ENCODE results near the gene MICOS13. TPM values are rescaled to one million over a fixed set of nuclear protein-coding genes. Genes with fewer than 3 reads are reported as not detected.
"Not testable (repeated sequence)": the region's sequence is repeated elsewhere in the genome, so short reads cannot be mapped to it uniquely, and the experiment has no call there.

The MICOS13 gene
- polyA plus RNA-seq, 1 donor, result 93.6 TPM

DNA sequence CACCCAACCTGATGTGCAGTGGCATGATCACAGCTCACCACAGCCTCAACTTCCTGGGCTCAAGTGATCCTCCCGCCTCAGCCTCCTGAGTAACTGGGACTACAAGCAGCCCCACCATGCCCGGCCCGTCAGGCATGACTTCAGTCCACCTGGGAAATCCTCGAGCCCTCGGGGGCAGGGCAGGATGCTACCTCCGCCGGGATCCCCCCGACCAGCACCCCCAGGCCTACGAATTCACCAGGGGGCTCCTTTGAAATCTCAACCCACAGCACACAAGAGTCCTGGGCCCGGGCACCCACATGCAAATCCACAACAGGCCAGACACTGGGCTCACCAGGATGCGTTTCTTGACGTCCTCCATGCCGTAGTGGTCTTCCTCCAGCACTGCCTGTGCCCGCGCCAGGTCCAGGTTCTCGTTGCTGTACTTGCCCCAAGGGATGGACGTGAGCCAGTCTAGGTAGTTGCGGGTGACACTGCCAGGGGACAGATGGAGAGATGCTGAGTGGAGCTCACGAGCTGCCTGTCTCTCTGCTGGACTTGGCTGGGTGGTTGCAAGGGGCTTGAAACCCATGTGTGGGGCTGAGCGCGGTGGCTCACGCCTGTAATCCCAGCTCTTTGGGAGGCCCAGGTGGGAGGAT, 20.3 kb upstream of the MICOS13 start:
- DNase-seq (ENCODE audit: low read depth), result no peak

DNA sequence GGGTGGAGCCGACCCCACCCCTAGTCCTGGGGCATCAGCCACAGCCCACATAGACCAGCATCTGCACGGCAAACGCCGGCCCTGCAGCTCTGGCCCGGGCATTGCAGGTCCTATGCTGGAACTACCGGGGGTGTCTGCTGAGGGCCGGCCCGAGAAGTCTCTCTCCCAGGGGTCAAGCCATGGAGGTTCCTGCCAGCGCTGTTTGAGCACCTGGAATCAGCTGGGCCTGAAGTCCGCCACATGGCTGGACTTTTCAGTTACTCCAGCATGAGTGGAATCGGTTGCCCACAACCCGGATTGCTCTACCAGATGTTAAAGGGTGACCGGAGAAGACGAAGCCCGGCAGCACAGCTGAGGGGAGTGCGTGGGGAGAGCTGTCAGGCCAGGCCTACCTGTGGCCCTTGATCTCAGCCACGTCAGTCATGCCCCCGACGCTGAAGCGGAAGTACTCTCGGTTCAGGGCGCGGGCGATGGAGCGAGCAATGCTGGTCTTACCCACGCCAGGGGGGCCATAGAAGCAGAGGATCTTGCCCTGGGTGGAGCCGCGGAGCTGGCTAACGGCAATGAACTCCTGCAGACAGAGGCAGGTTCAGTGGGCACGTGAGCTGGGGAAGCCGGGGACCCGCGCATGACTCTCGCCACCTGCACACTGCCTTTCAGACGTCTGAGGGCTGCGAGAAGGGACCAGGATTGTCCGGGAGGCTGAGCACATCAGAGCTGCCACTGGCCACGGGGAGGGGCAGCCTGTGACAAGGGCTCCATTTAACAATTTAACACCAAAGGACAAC, 18.5 kb upstream of the MICOS13 start:
- DNase-seq (ENCODE audit: low read depth), result no peak

DNA sequence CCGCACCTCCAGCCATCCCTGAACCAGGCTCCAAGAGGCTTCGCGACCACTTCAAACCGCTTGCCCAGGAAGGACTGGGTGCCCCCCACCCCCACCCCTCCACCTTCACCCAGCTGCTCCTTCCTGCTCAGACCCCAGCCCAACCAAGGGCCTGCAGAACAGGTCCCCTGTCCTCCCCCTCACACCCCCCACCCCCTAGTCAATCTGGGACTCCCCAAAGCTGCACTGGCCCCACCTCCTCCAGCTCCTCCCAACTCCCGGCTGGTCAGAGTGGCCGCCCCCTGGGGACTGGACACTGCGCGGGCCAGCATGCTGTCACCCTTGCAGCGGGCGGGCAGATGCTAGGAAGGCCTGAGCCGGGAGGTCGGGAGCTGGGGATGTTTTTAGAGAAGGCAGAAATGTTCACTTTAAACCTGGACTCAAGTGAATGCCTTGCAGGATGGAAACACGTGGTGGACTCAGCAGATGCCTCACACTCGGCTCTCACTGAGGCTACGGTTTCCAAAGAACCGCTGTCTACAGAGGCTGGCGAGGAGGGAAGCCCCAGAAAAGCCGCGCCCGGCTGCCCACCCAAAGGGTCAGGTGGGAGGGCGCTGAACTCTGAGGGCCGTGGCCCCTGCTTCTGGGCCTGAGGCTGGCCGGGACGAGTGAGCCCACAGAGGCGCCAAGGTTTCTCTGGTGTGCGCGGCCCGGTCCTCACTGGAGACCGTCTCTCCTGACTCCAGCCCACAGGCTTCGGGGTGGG, 17.7 kb upstream of the MICOS13 start:
- DNase-seq (ENCODE audit: low read depth), result no peak

DNA sequence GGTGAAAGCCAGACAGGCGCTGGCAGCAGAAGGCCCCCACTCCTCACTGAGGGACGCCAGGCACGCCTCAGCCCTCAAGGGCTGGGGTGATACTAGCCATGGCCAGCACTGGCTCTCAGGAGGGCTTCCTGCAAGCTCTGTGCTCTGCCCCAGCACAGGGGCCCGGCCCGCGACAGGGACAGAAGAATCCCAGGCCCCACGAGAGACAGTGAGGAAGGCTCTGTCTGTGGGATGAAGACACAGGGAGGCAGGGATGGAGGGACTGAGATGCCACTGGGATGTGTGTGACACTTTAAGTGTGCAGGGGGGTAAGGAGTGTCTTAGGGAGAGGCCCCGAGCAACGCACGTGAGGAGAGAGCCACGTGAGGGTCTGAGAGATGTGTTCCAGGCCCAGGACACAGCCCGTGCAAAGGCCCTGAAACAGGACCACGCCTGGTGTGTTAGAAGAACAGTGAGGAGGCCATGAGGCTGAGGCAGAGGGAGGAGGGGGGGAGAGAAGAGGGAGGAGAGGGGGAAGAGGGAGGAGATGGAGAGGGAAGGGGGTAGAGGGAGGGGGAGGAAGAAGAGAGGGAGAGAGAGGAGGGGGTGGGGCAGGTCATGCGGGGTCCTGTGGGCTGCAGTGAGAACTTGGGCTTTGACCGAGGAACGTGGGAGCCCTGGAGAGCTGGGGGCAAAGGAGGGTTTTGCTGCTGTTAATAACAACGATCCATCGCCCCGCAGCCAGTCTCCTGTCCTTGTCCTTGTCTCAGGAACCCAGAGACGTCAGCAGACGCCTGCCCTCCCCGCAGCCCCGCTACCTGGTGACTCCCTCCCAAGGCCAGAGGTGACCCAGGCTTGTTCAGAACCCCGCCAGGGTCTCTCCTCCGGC, 16.9 kb upstream of the MICOS13 start:
- DNase-seq (ENCODE audit: low read depth), result no peak

DNA sequence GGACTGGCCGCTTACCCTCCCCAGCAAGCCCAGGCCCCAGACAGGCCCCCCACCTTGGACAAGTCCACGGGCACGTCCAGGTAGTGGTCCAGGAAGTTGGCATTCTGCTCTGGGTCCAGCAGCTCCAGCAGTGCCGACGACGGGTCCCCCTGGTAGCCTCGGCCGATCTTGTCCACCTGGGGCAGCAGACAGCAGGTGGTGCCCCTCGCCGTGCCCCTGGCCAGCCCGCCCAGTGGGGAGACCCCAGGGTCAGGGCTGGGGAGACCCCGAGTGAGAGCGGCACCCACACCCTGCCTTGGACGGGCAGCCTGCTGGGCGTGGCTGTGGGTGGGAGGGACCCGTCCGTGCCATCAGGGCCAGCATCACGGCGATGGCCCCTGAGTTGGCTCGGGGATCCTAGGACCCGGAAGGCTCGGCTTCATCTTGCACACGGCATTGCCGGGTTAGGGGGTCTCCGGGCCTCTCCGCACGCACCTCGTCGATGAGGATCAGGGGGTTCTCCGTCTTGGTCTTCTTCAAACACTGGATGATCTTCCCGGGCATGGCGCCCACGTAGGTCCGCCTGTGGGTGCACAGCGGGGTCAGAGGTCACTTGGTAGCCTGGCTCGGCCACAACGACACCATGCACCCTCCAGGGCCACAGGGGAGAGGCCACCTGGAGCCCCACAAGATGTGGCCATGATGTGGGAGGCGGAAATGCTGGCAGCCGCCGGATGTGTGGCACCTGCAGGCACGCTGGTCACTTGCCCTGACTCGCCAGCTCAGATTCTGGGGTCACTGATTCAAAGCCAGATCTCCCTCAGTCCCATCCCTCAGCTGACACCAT, 16.1 kb upstream of the MICOS13 start:
- no peak for DNase-seq (ENCODE audit: low read depth)

DNA sequence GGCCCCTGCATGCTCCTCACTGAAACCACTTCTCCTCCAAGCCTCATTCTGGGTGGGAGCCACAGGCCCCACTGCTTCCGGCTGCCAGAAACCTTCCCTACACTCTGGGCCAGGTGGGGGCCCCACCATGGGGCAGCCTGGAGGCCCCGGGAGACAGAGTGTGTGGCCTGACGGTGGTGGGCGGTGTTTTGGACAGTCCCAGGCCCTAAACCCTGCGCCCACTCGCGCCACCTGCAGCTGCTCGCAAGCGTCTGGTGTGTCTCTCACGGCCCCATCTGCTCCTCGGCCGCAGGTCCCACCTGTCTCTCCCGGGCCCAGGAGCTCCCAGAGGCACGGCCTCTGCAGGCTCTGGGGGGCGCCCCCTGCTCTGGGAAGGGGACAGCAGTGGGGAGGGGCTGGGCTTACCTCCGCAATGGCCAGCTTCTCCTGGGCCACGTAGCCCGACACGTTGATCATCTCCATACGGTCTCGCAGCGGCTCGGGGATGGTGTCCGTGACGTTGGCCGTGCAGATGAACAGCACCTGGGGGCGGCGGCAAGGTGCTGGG, 15.4 kb upstream of the MICOS13 start:
- DNase-seq (ENCODE audit: low read depth), result no peak

DNA sequence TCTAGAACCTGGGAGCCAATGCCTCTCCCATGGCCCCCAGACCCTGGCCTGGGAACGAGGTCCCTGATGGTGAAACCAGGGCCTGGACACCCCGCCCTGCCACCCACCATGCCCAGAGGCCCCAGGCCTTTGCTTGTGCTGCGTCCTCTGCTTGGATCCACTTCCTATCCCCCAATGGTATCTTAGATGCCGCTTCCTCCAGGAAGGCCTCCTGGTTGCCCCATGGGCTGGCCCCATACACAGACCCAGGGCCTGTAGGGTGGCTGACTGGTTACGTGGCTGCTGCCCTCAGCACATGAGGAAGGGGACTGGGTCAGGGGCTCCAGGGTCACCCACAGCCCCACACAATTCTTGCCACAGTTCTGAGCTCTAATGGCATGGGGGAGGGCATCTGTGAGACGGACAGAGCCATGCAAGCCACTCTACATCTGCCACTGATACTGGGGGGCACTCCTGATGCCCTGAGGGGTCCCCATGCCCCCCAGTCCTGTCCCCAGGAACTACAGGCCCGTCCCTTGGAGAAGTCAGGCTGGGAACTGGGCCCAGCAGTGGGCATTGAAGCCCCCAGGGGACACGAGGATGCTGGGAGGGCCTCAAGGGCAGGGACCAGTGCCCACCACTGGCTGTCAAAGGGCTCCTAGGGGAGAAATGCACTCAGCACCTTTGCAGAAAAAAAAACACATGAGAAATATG, 14.8 kb upstream of the MICOS13 start:
- no peak for DNase-seq (ENCODE audit: low read depth)

DNA sequence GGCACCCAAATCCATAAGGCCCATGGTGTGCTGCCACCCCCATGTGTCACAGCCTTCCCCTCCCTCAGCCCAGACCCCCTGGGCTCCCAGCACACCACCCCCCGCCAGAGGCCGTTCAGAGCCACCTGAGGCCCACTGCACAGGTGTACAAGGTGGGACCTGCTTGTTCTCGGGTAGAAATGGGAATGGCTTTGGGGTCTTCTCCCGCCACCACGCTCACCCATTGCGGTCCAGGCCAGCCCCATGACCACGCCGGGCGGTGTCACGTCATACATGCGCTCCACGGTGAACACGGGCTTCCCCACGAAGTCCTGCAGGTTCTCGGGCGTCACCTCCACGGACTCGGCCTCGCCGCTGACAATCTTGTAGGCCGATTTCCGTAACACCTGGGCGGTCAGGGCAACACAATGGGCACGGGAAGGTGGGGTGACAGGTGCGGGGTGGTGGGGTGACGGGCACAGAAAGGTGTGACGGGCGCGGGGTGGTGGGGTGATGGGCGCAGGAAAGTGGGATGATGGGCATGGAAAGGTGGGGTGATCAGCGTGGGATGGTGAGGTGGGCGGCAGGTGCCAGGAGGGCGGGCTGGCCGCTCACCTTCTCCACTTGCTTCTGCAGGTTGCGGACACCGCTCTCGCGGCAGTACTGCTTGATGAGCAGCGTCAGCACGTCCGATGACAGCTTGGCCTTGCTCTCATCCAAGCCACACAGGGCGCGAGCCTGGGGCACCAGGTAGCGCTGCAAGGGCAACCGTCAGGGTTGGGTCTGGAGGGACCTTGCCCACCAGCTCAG, 14.0 kb upstream of the MICOS13 start:
- no peak for DNase-seq (ENCODE audit: low read depth)

DNA sequence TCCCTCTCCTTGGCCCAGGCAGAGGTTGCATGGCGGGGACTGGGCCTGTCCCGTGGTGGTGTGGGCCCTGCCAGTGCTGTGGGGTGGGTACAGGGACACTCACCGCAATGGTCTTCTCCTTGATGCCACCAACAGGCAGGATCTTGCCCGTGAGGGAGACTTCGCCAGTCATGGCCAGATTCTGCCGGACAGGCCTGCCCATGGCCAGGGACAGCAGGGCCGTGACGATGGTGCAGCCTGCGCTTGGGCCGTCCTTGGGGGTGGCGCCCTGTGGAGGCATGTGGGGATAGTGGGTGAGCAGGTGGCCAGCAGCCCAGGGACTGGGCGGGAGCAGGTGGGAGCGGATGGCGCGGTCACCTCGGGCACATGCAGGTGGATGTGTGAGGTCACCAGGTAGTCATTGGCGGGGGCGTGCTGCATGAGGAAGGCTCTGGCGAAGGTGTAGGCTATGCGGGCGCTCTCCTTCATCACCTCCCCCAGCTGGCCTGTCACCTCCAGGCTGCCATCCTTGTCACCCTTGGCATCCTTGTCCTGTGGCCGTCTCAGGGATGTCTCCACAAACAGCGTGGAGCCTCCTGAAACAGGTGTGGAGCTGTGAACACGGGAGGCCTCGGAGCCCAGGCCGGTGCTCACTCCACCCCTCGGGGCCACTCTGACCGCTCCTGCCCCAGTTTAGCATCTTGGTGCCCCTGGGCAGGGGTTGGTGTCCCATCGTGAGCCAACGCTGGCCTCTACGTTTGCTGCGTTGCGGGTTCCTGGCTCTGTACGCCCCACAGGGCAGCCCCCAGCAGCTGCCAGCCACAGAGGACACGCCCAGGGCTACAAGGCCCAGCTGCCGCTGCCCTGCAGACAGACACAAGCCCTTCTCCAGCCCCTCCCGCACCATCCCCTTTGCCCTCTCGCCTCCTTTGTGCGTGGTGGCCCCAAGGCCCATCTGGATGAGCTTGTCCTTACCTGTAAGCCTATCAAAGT, 13.2 kb upstream of the MICOS13 start:
- DNase-seq (ENCODE audit: low read depth), result no peak

DNA sequence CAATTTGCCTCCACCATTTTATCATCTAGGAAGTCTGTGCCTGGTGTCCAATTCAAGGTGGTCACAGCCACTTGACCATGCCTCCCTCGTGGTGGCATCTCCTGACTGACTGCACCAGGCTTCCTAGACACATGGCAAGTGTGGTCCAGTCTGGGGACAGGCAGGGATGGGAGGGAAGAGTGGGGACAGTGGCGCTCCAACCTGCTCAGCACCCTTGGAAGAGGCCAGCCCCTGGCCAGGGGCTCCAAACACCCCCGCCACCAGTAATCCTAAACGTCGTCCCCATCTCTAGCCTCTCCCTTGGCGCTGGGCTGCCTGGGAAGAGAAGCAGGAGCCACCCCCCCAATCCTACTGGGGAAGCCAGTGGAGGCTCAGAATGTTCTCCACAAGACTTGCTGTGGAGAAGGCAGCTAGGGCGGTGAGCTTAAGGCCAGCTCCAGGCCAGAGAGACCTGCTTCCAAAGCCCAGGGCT, 12.4 kb upstream of the MICOS13 start:
- DNase-seq (ENCODE audit: low read depth), result no peak

DNA sequence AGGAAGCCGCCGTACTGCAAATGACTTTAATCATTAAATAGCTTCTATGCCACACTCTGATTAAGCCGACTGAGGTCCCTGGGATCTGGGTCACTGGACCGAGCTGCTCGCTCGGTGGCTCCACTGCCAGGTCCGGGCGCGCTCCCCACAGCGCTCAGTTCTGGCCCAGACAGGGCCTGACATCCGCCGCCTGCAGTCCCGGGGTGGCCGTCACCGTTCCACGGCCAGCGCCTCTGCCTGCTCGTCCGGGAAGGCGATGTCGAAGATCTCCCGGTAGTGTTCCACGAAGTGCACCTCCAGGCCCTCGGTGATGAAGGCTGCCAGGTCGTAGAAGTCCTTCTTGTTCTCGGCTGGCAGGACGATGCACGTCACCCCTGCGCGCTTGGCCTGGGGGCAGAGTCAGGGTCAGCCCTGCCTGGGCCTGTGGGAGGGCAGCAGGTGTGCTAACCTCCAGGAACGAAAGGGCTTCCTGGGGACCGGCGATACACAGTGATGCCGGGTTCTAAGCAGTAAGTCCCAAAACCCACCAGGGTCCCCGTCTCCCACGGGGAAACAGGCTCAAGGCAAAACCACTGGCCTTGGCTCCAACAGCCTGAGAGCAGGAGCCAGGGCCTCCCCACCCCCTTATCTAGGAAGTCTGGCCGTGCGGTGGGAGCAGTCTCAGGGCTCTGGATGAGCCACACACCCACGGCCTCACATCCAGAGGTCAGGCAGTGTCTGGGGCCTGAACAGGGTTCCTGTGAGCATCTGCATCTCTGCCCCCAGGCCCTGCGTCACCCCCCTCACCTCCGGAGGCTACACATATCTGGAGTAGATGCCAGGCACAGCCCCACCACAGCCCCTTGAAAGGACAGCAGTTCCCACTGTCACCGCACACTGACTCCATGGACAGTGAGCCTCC, 11.8 kb upstream of the MICOS13 start:
- no peak for DNase-seq (ENCODE audit: low read depth)

DNA sequence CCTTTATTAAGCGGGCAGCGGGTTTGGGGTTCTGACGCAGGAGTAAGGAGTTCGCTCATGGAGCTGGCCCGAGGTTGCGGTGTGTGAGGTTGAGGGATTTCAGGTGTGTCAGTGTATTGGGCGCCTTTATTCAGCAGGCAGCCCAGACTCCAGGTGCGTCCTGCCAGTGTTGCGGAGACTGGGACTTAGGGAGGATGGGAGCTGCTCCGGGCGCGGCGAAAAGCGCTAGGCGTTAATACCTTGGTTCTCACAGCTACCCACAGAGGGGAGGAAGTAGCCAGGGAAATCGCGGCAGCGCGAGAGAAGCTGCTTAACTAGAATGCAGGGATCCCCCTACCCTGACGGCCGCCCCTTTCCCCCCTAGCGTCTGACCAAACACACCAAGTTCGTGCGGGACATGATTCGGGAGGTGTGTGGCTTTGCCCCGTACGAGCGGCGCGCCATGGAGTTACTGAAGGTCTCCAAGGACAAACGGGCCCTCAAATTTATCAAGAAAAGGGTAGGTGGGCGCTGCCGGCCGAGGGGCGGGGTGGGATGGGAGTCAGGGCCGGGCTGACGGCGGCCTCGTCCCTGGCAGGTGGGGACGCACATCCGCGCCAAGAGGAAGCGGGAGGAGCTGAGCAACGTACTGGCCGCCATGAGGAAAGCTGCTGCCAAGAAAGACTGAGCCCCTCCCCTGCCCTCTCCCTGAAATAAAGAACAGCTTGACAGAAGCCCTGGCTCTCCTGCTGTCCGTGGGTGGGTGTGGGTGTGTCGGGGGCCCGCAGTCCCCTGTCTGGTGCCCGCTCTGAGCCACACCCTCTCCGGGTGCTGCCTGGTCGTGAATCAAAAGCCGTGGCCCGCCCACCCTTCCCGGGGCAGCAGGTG, 10.9 kb upstream of the MICOS13 start:
- no peak for DNase-seq (ENCODE audit: low read depth)

DNA sequence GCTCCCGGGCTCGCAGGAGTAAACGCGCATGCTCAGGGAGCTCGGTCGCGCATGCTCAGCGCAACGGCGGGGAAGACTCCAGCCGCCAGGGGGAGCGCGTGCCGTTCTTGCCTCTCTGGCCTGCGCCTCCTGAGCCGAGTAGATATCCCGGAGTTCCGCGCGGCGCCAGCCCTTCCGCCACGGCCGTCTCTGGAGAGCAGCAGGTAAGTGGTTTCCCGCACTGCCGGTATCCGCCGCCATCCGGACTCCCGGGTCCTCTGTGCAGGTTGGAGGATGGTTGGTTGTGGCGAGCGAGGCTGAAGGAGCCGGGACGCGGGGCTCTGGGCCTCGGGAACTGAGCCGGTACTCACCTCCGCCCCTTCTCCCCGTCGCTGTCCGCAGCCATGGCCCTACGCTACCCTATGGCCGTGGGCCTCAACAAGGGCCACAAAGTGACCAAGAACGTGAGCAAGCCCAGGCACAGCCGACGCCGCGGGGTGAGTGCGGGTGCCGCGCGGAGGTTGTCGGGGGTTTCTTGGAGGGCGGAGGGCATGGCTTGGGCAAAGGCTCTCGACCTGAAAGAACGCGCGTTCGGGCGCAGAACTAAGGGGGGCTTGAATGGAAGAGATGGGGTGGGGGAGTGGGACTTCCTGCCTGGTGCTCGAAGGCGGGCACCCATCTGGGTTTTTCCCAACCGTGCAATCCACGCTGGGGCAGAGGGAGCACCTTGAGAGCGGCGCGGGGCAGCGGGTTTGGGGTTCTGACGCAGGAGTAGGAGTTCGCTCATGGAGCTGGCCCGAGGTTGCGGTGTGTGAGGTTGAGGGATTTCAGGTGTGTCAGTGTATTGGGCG, 10.0 kb upstream of the MICOS13 start, which contains the start of gene RPL36:
RPL36 (plus strand) TSS at position 171 of the 830 bp plus-strand sequence; CDS start at position 384, 213 bp downstream.
- peak; percentile 85 for DNase-seq (ENCODE audit: low read depth)

DNA sequence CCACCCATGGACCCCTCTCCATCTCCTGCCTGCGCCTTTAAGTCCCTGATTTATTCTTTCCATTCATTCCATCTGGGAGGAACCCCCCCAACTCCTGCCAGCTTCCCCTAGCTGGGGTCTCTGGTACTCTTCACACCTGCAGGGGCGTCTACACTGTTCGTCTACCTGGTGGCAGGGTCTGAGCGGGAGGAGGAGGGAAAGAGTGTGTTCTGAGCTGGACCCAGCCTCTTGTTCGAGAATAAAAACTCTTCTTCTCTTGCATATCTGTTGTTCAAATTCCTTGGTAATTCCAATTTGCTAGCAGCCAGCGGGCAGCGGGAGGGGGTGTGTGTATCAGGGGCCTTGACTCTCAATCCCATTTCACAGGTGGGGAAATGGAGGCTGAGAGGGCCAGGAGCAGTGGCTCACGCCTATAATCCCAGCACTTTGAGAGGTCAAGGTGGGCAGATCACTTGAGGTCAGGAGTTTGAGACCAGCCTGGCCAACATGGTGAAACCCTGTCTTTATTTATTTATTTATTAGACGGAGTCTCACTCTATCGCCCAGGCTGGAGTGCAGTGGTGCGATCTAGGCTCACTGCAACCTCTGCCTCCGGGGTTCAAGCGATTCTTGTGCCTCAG, 8.1 kb upstream of the MICOS13 start:
- DNase-seq (ENCODE audit: low read depth), result not testable (repeated sequence)
